ENCODE data around the gene TAC1.

Gene TAC1

DNA sequence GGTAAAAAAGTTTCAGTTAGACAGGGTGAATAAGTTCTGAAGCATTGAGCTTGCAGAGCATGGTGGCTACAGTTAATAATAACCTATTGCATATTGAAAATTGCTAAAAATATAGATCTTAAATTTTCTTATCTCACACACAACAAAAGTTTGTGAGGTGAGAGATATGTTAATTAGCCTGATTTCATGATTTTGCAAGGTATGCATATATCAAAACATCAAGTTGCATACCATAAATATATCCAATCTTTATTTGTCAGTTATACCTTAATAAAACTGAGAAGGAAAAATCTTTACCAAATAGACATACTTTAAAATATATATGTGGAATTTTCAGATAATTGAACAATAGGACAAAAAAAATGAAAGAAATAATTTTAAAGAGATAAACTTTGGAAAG is 16.6 kb downstream of the TAC1 start:
- in situ Hi-C loops (cut with HindIII; ENCODE audit: low pct_ligation_motif_present, low sequenced_read_pairs): no loop called here
- H3K27ac ChIP-seq: no peak overlapping the region
- TF ChIP-seq, protein P1, sequence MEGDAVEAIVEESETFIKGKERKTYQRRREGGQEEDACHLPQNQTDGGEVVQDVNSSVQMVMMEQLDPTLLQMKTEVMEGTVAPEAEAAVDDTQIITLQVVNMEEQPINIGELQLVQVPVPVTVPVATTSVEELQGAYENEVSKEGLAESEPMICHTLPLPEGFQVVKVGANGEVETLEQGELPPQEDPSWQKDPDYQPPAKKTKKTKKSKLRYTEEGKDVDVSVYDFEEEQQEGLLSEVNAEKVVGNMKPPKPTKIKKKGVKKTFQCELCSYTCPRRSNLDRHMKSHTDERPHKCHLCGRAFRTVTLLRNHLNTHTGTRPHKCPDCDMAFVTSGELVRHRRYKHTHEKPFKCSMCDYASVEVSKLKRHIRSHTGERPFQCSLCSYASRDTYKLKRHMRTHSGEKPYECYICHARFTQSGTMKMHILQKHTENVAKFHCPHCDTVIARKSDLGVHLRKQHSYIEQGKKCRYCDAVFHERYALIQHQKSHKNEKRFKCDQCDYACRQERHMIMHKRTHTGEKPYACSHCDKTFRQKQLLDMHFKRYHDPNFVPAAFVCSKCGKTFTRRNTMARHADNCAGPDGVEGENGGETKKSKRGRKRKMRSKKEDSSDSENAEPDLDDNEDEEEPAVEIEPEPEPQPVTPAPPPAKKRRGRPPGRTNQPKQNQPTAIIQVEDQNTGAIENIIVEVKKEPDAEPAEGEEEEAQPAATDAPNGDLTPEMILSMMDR (IDR thresholded peaks at IDR 0.05; ENCODE audit: low read depth, low read length, missing control alignments): no peak
- H3K27me3 ChIP-seq (replicated peaks): no peaks in the 10 kb centered on the region
- no peak for DNase-seq
- no peaks in the 10 kb centered on the region for H3K36me3 ChIP-seq (replicated peaks)
- no peak overlapping the region for H3K4me3 ChIP-seq (ENCODE audit: low read depth, low read length)

DNA sequence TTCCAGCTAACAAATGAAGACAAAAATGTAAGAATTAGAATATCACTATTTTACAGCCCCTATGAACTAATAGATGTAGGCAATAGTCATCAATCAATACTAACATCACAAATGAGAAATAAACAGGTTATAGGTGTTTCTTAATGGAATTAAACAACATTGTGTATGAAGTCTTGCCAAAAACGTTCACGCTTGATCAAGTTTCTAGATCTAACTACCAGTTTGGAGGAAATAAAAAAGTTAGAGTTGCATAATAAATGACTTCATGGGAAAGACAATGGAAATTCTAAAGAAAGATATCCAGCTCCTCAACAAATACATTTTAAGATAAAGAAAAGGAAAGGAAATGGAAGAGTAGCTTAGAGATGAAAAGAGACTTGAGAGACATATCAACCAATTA is 19.7 kb downstream of the TAC1 start:
- TF ChIP-seq, protein P1 (IDR thresholded peaks at IDR 0.05; ENCODE audit: low read depth, low read length, missing control alignments): no peak
- Histone ChIP-seq H3K4me3 (ENCODE audit: low read depth, low read length) (no peak overlapping the region), H3K27ac (no peak overlapping the region), H3K36me3 (replicated peaks) (no peaks in the 10 kb centered on the region), H3K27me3 (replicated peaks) (no peaks in the 10 kb centered on the region)
- no peak for DNase-seq
- in situ Hi-C loops (cut with HindIII; ENCODE audit: low pct_ligation_motif_present, low sequenced_read_pairs): no loop called here

DNA sequence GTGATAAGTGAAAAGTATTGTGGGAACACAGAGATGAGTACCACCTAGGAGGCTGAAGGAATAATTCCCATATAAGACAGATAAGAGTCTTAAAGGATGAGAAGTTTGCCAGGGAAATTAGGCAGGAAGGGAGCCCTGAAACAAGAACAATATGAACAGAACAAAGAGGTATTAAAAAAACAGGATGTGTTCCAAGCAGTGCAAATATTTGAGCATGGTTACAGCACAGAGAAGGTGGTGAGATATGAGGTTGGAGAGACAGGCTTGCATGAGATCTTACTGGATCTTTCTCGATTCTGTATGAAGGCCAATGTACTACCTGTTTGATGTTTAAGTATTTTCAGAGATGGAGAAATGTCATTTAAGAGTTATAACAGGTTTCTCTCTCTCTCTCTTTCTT is 20.3 kb downstream of the TAC1 start:
- DNase-seq: no peak
- Histone ChIP-seq H3K27ac (no peak overlapping the region), H3K36me3 (replicated peaks) (no peaks in the 10 kb centered on the region), H3K4me3 (ENCODE audit: low read depth, low read length) (no peak overlapping the region), H3K27me3 (replicated peaks) (no peaks in the 10 kb centered on the region)
- in situ Hi-C loops (cut with HindIII; ENCODE audit: low pct_ligation_motif_present, low sequenced_read_pairs): no loop called here
- TF ChIP-seq, protein P1 (IDR thresholded peaks at IDR 0.05; ENCODE audit: low read depth, low read length, missing control alignments): no peak

DNA sequence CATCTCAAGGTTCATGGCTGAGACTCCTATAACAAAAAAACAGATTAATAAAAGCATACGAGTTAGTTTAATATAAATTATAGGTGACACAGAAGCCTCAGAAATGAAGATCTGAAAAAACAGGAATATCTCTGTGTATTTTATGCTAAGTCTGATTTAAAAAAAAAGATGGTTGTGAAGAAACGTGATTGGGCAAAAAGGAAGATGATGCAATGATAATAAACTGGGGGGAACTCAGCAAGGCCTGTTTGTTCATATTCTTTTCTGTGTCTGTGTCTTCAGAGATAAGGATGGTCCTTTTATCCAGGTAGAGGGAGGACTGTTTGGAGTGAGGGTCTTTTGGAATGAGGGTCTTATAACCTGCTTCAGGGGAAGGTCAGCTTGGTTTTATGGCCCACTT is 25.9 kb downstream of the TAC1 start:
- Histone ChIP-seq H3K36me3 (replicated peaks) (no peaks in the 10 kb centered on the region), H3K27ac (no peak overlapping the region), H3K27me3 (replicated peaks) (no peaks in the 10 kb centered on the region), H3K4me3 (ENCODE audit: low read depth, low read length) (no peak overlapping the region)
- no peak for DNase-seq
- in situ Hi-C loops (cut with HindIII; ENCODE audit: low pct_ligation_motif_present, low sequenced_read_pairs): no loop called here
- TF ChIP-seq, protein P1 (IDR thresholded peaks at IDR 0.05; ENCODE audit: low read depth, low read length, missing control alignments): no peak

DNA sequence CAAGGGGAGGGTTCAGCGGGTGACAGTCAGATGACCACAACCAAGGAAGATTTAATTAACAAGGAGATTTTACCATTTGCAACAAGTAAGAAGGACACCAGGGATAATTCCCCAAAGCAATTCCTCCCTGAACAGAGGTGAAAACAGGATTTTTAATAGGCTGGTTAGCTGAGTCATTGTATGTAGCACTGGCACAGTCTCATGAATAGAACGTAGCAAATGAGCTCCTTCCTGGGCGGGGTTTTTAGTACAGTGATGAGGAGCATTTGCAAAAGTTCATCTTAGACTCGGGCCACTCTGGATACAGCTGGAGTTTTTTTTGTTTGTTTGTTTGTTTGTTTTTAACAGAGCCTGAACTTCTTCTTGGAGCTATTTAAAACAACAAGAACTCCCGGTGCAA is 39.0 kb downstream of the TAC1 start:
- H3K36me3 ChIP-seq (replicated peaks): no peaks in the 10 kb centered on the region
- H3K4me3 ChIP-seq (ENCODE audit: low read depth, low read length): no peak overlapping the region
- in situ Hi-C loops (cut with HindIII; ENCODE audit: low pct_ligation_motif_present, low sequenced_read_pairs): no loop called here
- H3K27me3 ChIP-seq (replicated peaks): no peaks in the 10 kb centered on the region
- H3K27ac ChIP-seq: no peak overlapping the region
- TF ChIP-seq, protein P1 (IDR thresholded peaks at IDR 0.05; ENCODE audit: low read depth, low read length, missing control alignments): no peak
- DNase-seq: no peak

DNA sequence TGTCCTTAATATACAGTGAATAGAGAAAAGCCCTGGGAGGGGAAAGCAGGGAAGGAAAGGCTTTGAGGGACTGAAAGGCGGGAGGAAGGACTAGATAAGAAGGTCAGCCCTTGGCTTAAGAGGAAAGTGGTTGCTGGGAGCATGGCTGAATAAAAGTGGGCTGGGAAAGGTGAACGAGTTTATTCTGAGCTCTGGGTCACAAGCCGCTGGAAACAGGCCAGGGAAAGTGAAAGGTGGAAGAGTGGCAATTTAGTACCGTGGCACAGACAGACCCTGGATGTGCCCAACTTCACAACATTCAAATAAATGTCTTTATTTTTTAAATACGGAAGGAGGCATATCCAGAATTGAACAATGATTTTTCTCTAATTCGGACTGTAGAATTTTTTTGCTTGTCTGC is 39.7 kb downstream of the TAC1 start:
- Histone ChIP-seq H3K27ac (no peak overlapping the region), H3K4me3 (ENCODE audit: low read depth, low read length) (no peak overlapping the region), H3K36me3 (replicated peaks) (no peaks in the 10 kb centered on the region), H3K27me3 (replicated peaks) (no peaks in the 10 kb centered on the region)
- in situ Hi-C loops (cut with HindIII; ENCODE audit: low pct_ligation_motif_present, low sequenced_read_pairs): no loop called here
- TF ChIP-seq, protein P1 (IDR thresholded peaks at IDR 0.05; ENCODE audit: low read depth, low read length, missing control alignments): no peak
- no peak for DNase-seq

All from brain microvascular endothelial cell (primary cell).